Pancreas (tissue), 10 donors: ENCODE data around the gene DLGAP3. TPM values are rescaled to one million over a fixed set of nuclear protein-coding genes. Genes with fewer than 3 reads are reported as not detected.
"Not testable (repeated sequence)": the region's sequence is repeated elsewhere in the genome, so short reads cannot be mapped to it uniquely, and the experiment has no call there.

ENCODE experiments used
- ATAC-seq, 4 donors: fragments of 200-7000 bp; cut with Tn5 transposase; one replicate each; pipeline versions ENCODE4 v1.8.0 to v1.9.1; 2020; ENCODE audit warnings: mild to moderate bottlenecking in 4 of 4, moderate library complexity in 4 of 4
- DNase-seq, 6 donors: peaks; one replicate each; pipeline ENCODE4 v3.0.0-alpha.2; 2020
- FAIRE-seq: peaks from 2 replicates; lab custom pipeline; 2012; peaks lifted over from hg19 to GRCh38; lab: Jason Lieb, UNC
- H3K27ac ChIP-seq, 4 donors: fragments of 200-600 bp; sonication (generic); 1 replicate in 3 of 4; 2 replicates in 1 of 4; pipeline versions ENCODE4 v1.5.0 to v1.8.0; 2020
- H3K27me3 ChIP-seq, 4 donors: fragments of 200-600 bp; one replicate each; pipeline ENCODE4 v1.8.0; 2021
- H3K36me3 ChIP-seq, 3 donors: fragments of 200-600 bp; sonication (generic) in 1 of 3; one replicate each; pipeline versions ENCODE4 v1.5.0 to v1.8.0; 2020 to 2021
- H3K4me1 ChIP-seq, 3 donors: fragments of 200-600 bp; one replicate each; pipeline ENCODE4 v1.8.0; 2021
- H3K4me3 ChIP-seq, 4 donors: fragments of 200-600 bp; sonication (generic) in 2 of 4; one replicate each; pipeline versions ENCODE4 v1.5.0 to v1.8.0; 2020 to 2021
- H3K9me3 ChIP-seq, 4 donors: fragments of 200-600 bp; one replicate each; pipeline ENCODE4 v1.8.0; 2021
- CTCF ChIP-seq, 4 donors: fragments of 200-600 bp; sonication (generic) in 3 of 4; IDR thresholded peaks; one replicate each; pipeline versions ENCODE4 v1.5.0 to v1.8.0; 2021; ENCODE audit warnings: antibody characterized with exemption in 4 of 4
- WGBS, 2 donors: extraction: QIAGEN DNeasy Blood & Tissue Kit; methylation state at CpG; one replicate each; pipeline ENCODE4 v1.1.7; 2013; 5-methylcytosine and 5-hydroxymethylcytosine counted together
- intact Hi-C, 3 donors: fragments of 100-400 bp; cut with DNase I; formaldehyde crosslinking; loops; one replicate each; pipeline versions ENCODE4 v1.11.1 to v1.14.2; 2022
- polyA plus RNA-seq, 2 donors: library from polyadenylated mRNA; stranded (reverse); fragments of 200-250 nt; gene quantifications; one replicate each; pipeline ENCODE4 v1.2.3, GENCODE V29; 2013
- total RNA-seq, 6 donors: library from RNA; stranded (reverse); fragmentation: NEBNext Ultra II Directional in 4 of 6; extraction: Animal tissue kit (Norgen Biotek cat#: 25700) in 4 of 6; gene quantifications; one replicate each; pipeline versions ENCODE4 v1.2.1 to v1.2.4, GENCODE V29; 2021 to 2023
- donor health status: healthy with polysubstance abuse.
- donor health status: DM: no; HTN: no; CAD: no; lungs with moderate emphysema.
- donor health status: DM: no; HTN: no; CAD: no.
- donor health status: control.
- donor health status: control.
- donor health status: Bipolar disorder and iron deficiency.
- donor health status: DM: yes; HTN: yes; CAD: no.
- donor health status: DM: no; HTN: no; CAD: no.
- donor health status: DM: no; HTN: no; CAD: no.
- donor health status: DM: yes; HTN: yes; CAD: no.

Gene DLGAP3
- total and polyA plus RNA-seq, 8 donors = 0.53 to 1.8 (median 1.4) TPM

- 85 to 89% methylated on average over 6 of the region's 6 CpGs for WGBS, 2 donors
- Histone ChIP-seq H3K9me3 (no peaks in the 10 kb centered on the region), H3K27ac (no peak overlapping the region), H3K4me3 (no peak overlapping the region), H3K36me3 (no peaks in the 10 kb centered on the region), H3K4me1 (no peaks in the 10 kb centered on the region), H3K27me3 (no peaks in the 10 kb centered on the region)
- intact Hi-C loops = no loop called here
- no peak for ATAC-seq
- no peak for DNase-seq
- no peak for FAIRE-seq
- no peak for TF ChIP-seq CTCF (IDR thresholded peaks at IDR 0.05)
Measured at GRCh38 chr1:34946211-34946610, 16.8 kb upstream of the DLGAP3 start.

GRCh38 chr1:34941798-34942197, 12.3 kb upstream of the DLGAP3 start:
- ATAC-seq, H3K36me3 ChIP-seq, H3K9me3 ChIP-seq, H3K27ac ChIP-seq, H3K4me3 ChIP-seq, H3K4me1 ChIP-seq, FAIRE-seq, DNase-seq, H3K27me3 ChIP-seq, intact Hi-C loops: not testable (repeated sequence)
- 89 to 91% methylated on average over 2 of the region's 2 CpGs for WGBS, 2 donors

GRCh38 chr1:34930702-34931071, 1.2 kb upstream of the DLGAP3 start:
- 20 to 30% methylated on average over 4 to 5 of the region's 5 CpGs for WGBS, 2 donors
- H3K27me3 ChIP-seq = peaks cover 0 to 11% (median 0%) of the 10 kb centered on the region in 4 donors
- peaks cover 0 to 6% (median 0%) of the 10 kb centered on the region in 3 donors for H3K4me1 ChIP-seq
- no peaks in the 10 kb centered on the region for H3K36me3 ChIP-seq
- H3K27ac ChIP-seq = no peak overlapping the region
- intact Hi-C loops = no loop called here
- DNase-seq = no peak
- FAIRE-seq = no peak
- no peaks in the 10 kb centered on the region for H3K9me3 ChIP-seq
- no peak for TF ChIP-seq CTCF (IDR thresholded peaks at IDR 0.05)
- no peak for ATAC-seq
- H3K4me3 ChIP-seq = no peak overlapping the region

- 2 to 3% methylated on average over 41 to 61 of the region's 61 CpGs for WGBS, 2 donors
- DNase-seq (peak in 2 of 6 donors; percentile 28 to 76), FAIRE-seq (no peak), ATAC-seq (peak; percentile 31 to 60 (median 38))
- intact Hi-C loops = no loop called here
- Histone ChIP-seq H3K27ac (no peak overlapping the region), H3K4me1 (peaks cover 0 to 6% (median 0%) of the 10 kb centered on the region in 3 donors), H3K36me3 (no peaks in the 10 kb centered on the region), H3K9me3 (no peaks in the 10 kb centered on the region), H3K4me3 (peak overlapping the region; percentile 18 to 57 (median 37)), H3K27me3 (peaks cover 0 to 11% (median 0%) of the 10 kb centered on the region in 4 donors)
- no peak for TF ChIP-seq CTCF (IDR thresholded peaks at IDR 0.05)
Measured at GRCh38 chr1:34929853-34930701, 627 bp upstream of the DLGAP3 start.

GRCh38 chr1:34928699-34929496, 552 bp downstream of the DLGAP3 start:
- Histone ChIP-seq H3K36me3 (no peaks in the 10 kb centered on the region), H3K4me1 (peaks cover 0 to 6% (median 0%) of the 10 kb centered on the region in 3 donors), H3K9me3 (no peaks in the 10 kb centered on the region), H3K27me3 (peaks cover 0 to 11% (median 0%) of the 10 kb centered on the region in 4 donors), H3K27ac (no peak overlapping the region), H3K4me3 (peak overlapping the region in 3 of 4 donors; percentile 30 to 57 (median 44))
- intact Hi-C loops = no loop called here
- no peak for TF ChIP-seq CTCF (IDR thresholded peaks at IDR 0.05)
- FAIRE-seq (no peak), DNase-seq (no peak), ATAC-seq (peak; percentile 8 to 55 (median 26))
- 4 to 5% methylated on average over 45 to 66 of the region's 66 CpGs for WGBS, 2 donors
